ENCODE data around the gene SRGAP2C.
"Not testable (repeated sequence)": the region's sequence is repeated elsewhere in the genome, so short reads cannot be mapped to it uniquely, and the experiment has no call there.

The SRGAP2C gene

GRCh38 chr1:121344355-121344754, 159.6 kb downstream of the SRGAP2C start:
- H3K4me3 Mint-ChIP-seq; H3K27me3 Mint-ChIP-seq (ENCODE audit: low read depth, poor library complexity); H3K36me3 Mint-ChIP-seq (ENCODE audit: low read depth); H3K4me1 Mint-ChIP-seq; H3K27ac Mint-ChIP-seq; H3K9me3 Mint-ChIP-seq; DNase-seq: not testable (repeated sequence)

- H3K4me1 Mint-ChIP-seq; H3K4me3 Mint-ChIP-seq; H3K27me3 Mint-ChIP-seq (ENCODE audit: low read depth, poor library complexity); H3K27ac Mint-ChIP-seq; H3K9me3 Mint-ChIP-seq; DNase-seq; H3K36me3 Mint-ChIP-seq (ENCODE audit: low read depth): not testable (repeated sequence)
Observed at GRCh38 chr1:121346654-121347053, 161.9 kb downstream of the SRGAP2C start.

- H3K27me3 Mint-ChIP-seq (ENCODE audit: low read depth, poor library complexity); H3K9me3 Mint-ChIP-seq; H3K4me1 Mint-ChIP-seq; DNase-seq; H3K36me3 Mint-ChIP-seq (ENCODE audit: low read depth); H3K27ac Mint-ChIP-seq; H3K4me3 Mint-ChIP-seq: not testable (repeated sequence)
Observed at GRCh38 chr1:121347476-121347875, 162.7 kb downstream of the SRGAP2C start.

- H3K27ac Mint-ChIP-seq; H3K4me3 Mint-ChIP-seq; H3K4me1 Mint-ChIP-seq; DNase-seq; H3K27me3 Mint-ChIP-seq (ENCODE audit: low read depth, poor library complexity); H3K36me3 Mint-ChIP-seq (ENCODE audit: low read depth); H3K9me3 Mint-ChIP-seq: not testable (repeated sequence)
Observed at GRCh38 chr1:121348115-121348514, 163.3 kb downstream of the SRGAP2C start.

- not testable (repeated sequence) for H3K9me3 Mint-ChIP-seq; H3K4me1 Mint-ChIP-seq; H3K4me3 Mint-ChIP-seq; DNase-seq; H3K27ac Mint-ChIP-seq; H3K36me3 Mint-ChIP-seq (ENCODE audit: low read depth); H3K27me3 Mint-ChIP-seq (ENCODE audit: low read depth, poor library complexity)
Observed at GRCh38 chr1:121349332-121349967, 164.7 kb downstream of the SRGAP2C start.

- H3K9me3 Mint-ChIP-seq; H3K4me3 Mint-ChIP-seq; H3K36me3 Mint-ChIP-seq (ENCODE audit: low read depth); H3K4me1 Mint-ChIP-seq; H3K27ac Mint-ChIP-seq; DNase-seq; H3K27me3 Mint-ChIP-seq (ENCODE audit: low read depth, poor library complexity): not testable (repeated sequence)
Observed at GRCh38 chr1:121355711-121356420, 171.1 kb downstream of the SRGAP2C start.

- H3K27ac Mint-ChIP-seq; H3K27me3 Mint-ChIP-seq (ENCODE audit: low read depth, poor library complexity); DNase-seq; H3K9me3 Mint-ChIP-seq; H3K36me3 Mint-ChIP-seq (ENCODE audit: low read depth); H3K4me3 Mint-ChIP-seq; H3K4me1 Mint-ChIP-seq: not testable (repeated sequence)
Observed at GRCh38 chr1:121356819-121357218, 172.0 kb downstream of the SRGAP2C start.

- not testable (repeated sequence) for H3K36me3 Mint-ChIP-seq (ENCODE audit: low read depth); H3K9me3 Mint-ChIP-seq; DNase-seq; H3K4me3 Mint-ChIP-seq; H3K27me3 Mint-ChIP-seq (ENCODE audit: low read depth, poor library complexity); H3K4me1 Mint-ChIP-seq; H3K27ac Mint-ChIP-seq
Observed at GRCh38 chr1:121360531-121360930, 175.8 kb downstream of the SRGAP2C start.

- not testable (repeated sequence) for H3K4me3 Mint-ChIP-seq; H3K36me3 Mint-ChIP-seq (ENCODE audit: low read depth); H3K27ac Mint-ChIP-seq; H3K27me3 Mint-ChIP-seq (ENCODE audit: low read depth, poor library complexity); DNase-seq; H3K9me3 Mint-ChIP-seq; H3K4me1 Mint-ChIP-seq
Observed at GRCh38 chr1:121361451-121362233, 176.9 kb downstream of the SRGAP2C start.

GRCh38 chr1:121362234-121362883, 177.6 kb downstream of the SRGAP2C start:
- H3K36me3 Mint-ChIP-seq (ENCODE audit: low read depth); H3K27ac Mint-ChIP-seq; H3K9me3 Mint-ChIP-seq; DNase-seq; H3K4me1 Mint-ChIP-seq; H3K27me3 Mint-ChIP-seq (ENCODE audit: low read depth, poor library complexity); H3K4me3 Mint-ChIP-seq: not testable (repeated sequence)

GRCh38 chr1:121365316-121365715, 180.5 kb downstream of the SRGAP2C start:
- H3K4me1 Mint-ChIP-seq; H3K4me3 Mint-ChIP-seq; H3K36me3 Mint-ChIP-seq (ENCODE audit: low read depth); H3K27ac Mint-ChIP-seq; DNase-seq; H3K9me3 Mint-ChIP-seq; H3K27me3 Mint-ChIP-seq (ENCODE audit: low read depth, poor library complexity): not testable (repeated sequence)

- H3K36me3 Mint-ChIP-seq (ENCODE audit: low read depth); DNase-seq; H3K4me1 Mint-ChIP-seq; H3K27ac Mint-ChIP-seq; H3K4me3 Mint-ChIP-seq; H3K27me3 Mint-ChIP-seq (ENCODE audit: low read depth, poor library complexity); H3K9me3 Mint-ChIP-seq: not testable (repeated sequence)
Observed at GRCh38 chr1:121365723-121366122, 180.9 kb downstream of the SRGAP2C start.

GRCh38 chr1:121366171-121366570, 181.4 kb downstream of the SRGAP2C start:
- not testable (repeated sequence) for H3K4me1 Mint-ChIP-seq; H3K4me3 Mint-ChIP-seq; H3K27me3 Mint-ChIP-seq (ENCODE audit: low read depth, poor library complexity); H3K9me3 Mint-ChIP-seq; H3K27ac Mint-ChIP-seq; DNase-seq; H3K36me3 Mint-ChIP-seq (ENCODE audit: low read depth)

GRCh38 chr1:121368910-121369309, 184.1 kb downstream of the SRGAP2C start:
- not testable (repeated sequence) for H3K9me3 Mint-ChIP-seq; H3K27ac Mint-ChIP-seq; DNase-seq; H3K4me3 Mint-ChIP-seq; H3K27me3 Mint-ChIP-seq (ENCODE audit: low read depth, poor library complexity); H3K4me1 Mint-ChIP-seq; H3K36me3 Mint-ChIP-seq (ENCODE audit: low read depth)

Measured in nephron progenitor cell (in vitro differentiated cells).